Measurements from ENCODE around the gene NCBP2.

Gene NCBP2

GRCh38 chr3:196947136-196947859, 5.0 kb upstream of the NCBP2 start:
- TF ChIP-seq CTCF (IDR thresholded peaks at IDR 0.05): no peak

DNA sequence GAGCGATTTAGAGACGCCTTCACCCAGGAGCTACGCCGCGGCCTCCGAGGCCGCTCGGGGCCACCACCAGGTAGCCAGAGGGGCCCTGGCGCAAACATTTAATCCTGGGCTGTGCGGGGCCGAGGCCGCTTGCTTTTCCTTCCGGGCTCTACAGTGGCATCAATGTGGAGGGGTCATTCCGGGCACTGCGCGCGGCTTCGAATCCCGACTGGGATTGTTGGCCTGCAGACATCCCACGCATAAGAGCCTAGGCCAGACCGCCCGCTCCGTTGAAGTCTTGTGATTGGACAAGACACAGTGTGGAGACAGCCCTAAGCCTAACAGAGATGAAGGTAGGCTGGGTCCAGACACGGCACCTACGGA, 568 bp upstream of the NCBP2 start:
- no peak for TF ChIP-seq CTCF (IDR thresholded peaks at IDR 0.05)

GRCh38 chr3:196941729-196942225, 551 bp downstream of the NCBP2 start:
- TF ChIP-seq CTCF (IDR thresholded peaks at IDR 0.05): no peak

GRCh38 chr3:196938576-196938975, 3.8 kb downstream of the NCBP2 start:
- TF ChIP-seq CTCF (IDR thresholded peaks at IDR 0.05): no peak

DNA sequence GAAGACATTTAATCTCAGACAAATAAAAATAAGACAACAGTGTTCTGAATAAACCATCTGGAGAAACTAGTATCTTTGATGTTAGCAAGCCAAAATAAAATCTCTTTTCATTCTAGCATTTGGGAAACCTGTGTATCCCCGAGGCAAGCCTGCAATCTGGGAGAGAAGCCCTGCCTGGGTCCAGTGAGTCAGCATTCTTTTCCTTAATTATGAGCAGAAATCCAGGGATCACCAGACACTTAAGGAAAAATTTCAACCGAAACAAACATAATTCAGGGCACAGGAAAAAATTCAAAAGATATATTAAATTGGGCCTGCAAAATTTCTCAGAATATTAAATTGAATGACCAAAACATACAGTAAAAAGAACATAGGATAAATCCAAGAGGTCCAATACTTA, 4.2 kb downstream of the NCBP2 start:
- TF ChIP-seq CTCF (IDR thresholded peaks at IDR 0.05): no peak

- no peak for TF ChIP-seq CTCF (IDR thresholded peaks at IDR 0.05)
Observed at GRCh38 chr3:196936288-196936687, 6.0 kb downstream of the NCBP2 start.

DNA sequence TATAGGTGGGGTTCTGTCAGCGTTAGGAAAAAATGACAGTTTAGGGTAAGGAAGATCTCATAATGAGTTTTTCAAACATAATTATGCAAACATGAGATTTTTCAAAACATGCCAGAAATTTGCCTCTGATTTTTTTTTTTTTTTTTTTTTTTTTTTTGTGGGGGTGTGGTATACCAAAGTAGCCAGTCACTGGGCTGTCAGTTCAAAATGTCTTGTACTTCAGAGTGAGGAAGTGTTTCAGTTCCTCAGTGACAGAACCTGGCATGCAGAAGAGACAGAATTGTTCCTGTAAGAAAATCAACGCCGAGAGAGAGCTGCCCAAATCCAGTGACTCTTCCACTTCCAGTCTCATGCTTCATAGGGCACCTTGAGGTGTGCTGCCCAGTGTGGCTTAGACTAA, 9.7 kb downstream of the NCBP2 start:
- no peak for TF ChIP-seq CTCF (IDR thresholded peaks at IDR 0.05)
